ENCODE measurements around the gene ITGAE.

- no peak for TF ChIP-seq CTCF (conservative IDR thresholded peaks at IDR 0.05; ENCODE audit: low read depth in 2 of 2)
- no peak for TF ChIP-seq EZH2phosphoT487 (IDR thresholded peaks at IDR 0.05; ENCODE audit: unreplicated experiment)
- no peak for TF ChIP-seq EZH2 (IDR thresholded peaks at IDR 0.05; ENCODE audit: low read depth, unreplicated experiment)
- TF ChIP-seq NANOG (IDR thresholded peaks at IDR 0.05; ENCODE audit: borderline replicate concordance), result no peak
- TF ChIP-seq POLR2AphosphoS5 (IDR thresholded peaks at IDR 0.05; ENCODE audit: low read depth), result no peak
- TF ChIP-seq REST (IDR thresholded peaks at IDR 0.05; ENCODE audit: unreplicated experiment), result no peak
- TF ChIP-seq ETS1 (IDR thresholded peaks at IDR 0.05), result no peak
- TF ChIP-seq ZNF114 (CRISPR knock-in tag; IDR thresholded peaks at IDR 0.05), result no peak
- TF ChIP-seq CREB1 (CRISPR knock-in tag; IDR thresholded peaks at IDR 0.05; ENCODE audit: low read depth), result no peak
- TF ChIP-seq ZNF331 (CRISPR knock-in tag; IDR thresholded peaks at IDR 0.05; ENCODE audit: low read depth), result no peak
- no peak for TF ChIP-seq JUNB (IDR thresholded peaks at IDR 0.05; ENCODE audit: unreplicated experiment)
Measured at GRCh38 chr17:3666516-3666915, 134.5 kb downstream of the ITGAE start.

All from GM23338 (cell line).